ENCODE measurements around the gene TMEM150A.

DNA sequence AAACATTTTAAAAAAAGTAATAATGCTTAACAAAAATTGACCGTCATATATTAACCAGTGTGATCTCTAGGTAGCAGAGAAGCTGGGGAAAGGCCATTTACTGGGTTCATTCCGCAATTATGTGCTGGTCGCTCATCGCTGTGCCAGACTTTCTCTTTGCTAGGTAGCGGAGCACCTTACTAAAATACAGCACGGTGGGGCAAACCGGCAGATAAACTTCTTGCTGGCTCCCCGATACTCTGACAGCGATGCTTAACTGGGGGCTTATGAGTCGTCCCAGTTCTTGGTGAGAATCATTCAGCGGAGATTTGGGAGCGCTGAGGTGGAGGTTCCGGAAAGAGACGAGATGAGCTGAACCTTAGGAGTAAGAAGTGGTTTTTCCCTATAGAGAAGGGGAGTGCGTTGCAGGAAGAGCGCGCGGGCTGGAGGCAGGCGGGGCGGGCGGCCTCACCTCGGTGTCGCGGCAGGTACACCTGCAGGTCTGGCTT lies 8.8 kb upstream of the TMEM150A start:
- TF ChIP-seq, protein P1, sequence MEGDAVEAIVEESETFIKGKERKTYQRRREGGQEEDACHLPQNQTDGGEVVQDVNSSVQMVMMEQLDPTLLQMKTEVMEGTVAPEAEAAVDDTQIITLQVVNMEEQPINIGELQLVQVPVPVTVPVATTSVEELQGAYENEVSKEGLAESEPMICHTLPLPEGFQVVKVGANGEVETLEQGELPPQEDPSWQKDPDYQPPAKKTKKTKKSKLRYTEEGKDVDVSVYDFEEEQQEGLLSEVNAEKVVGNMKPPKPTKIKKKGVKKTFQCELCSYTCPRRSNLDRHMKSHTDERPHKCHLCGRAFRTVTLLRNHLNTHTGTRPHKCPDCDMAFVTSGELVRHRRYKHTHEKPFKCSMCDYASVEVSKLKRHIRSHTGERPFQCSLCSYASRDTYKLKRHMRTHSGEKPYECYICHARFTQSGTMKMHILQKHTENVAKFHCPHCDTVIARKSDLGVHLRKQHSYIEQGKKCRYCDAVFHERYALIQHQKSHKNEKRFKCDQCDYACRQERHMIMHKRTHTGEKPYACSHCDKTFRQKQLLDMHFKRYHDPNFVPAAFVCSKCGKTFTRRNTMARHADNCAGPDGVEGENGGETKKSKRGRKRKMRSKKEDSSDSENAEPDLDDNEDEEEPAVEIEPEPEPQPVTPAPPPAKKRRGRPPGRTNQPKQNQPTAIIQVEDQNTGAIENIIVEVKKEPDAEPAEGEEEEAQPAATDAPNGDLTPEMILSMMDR (IDR thresholded peaks at IDR 0.05), result no peak
- no peak for TF ChIP-seq POLR2A (IDR thresholded peaks at IDR 0.05)
